ENCODE measurements around the gene CORIN. TPM values are rescaled to one million over a fixed set of nuclear protein-coding genes. Genes with fewer than 3 reads are reported as not detected.

The CORIN gene
- total and polyA plus RNA-seq, 2 of the 13 experiments (the other 11 are each of a cell fraction or from before 2014, with no cell fraction given), result 0.84 to 1.2 TPM

DNA sequence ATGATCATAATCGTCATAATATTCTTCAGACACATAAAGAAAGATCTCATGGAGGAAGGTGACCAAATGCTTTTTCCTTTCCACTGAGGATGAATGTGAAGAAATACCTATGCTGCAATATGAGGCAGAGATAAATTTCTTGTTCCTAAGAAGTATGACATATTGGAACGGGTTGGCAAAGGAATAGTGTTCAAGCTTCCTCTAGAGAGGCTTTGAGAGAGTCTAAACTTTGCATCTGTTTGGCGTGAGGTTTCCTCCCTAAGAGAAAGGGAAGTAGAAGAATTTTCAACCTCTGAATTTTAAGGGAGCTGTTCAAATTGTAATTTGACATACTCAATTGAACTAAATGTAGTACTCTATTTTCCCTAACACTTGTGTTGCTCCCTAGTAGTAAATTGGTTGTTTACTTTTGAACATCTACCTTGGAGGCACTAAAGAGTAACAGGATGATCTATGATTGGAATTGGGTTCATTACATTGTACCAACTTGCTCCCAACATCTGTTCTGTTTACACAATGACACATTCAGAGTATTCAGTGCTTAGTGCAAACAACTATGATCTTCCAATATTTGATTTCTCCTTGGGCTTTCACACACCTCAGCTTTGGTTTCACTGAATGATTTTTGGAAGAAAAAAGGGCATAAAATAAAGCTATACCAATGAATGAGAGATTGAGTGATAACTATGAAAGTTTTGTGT, 122.0 kb downstream of the CORIN start (continued):
- no peak for TF ChIP-seq SRF (IDR thresholded peaks at IDR 0.05; ENCODE audit: low read depth, low read length)
- TF ChIP-seq NBN (conservative IDR thresholded peaks at IDR 0.05), result no peak
- TF ChIP-seq LCORL (IDR thresholded peaks at IDR 0.05), result no peak
- peak; percentile 38; the same call in 1 of the 2 replicates for TF ChIP-seq LCORL (CRISPR knock-in tag; IDR thresholded peaks at IDR 0.05)
- peak; percentile 38; the same call in 1 of the 2 replicates for TF ChIP-seq NR2F6 (IDR thresholded peaks at IDR 0.05)
- TF ChIP-seq NR2F6 (CRISPR knock-in tag; IDR thresholded peaks at IDR 0.05), result no peak
- TF ChIP-seq, protein P1, sequence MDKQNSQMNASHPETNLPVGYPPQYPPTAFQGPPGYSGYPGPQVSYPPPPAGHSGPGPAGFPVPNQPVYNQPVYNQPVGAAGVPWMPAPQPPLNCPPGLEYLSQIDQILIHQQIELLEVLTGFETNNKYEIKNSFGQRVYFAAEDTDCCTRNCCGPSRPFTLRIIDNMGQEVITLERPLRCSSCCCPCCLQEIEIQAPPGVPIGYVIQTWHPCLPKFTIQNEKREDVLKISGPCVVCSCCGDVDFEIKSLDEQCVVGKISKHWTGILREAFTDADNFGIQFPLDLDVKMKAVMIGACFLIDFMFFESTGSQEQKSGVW (CRISPR knock-in tag; IDR thresholded peaks at IDR 0.05; ENCODE audit: borderline replicate concordance), result no peak
- TF ChIP-seq HHEX (CRISPR knock-in tag; IDR thresholded peaks at IDR 0.05), result peak; percentile 92
- TF ChIP-seq, protein P2, sequence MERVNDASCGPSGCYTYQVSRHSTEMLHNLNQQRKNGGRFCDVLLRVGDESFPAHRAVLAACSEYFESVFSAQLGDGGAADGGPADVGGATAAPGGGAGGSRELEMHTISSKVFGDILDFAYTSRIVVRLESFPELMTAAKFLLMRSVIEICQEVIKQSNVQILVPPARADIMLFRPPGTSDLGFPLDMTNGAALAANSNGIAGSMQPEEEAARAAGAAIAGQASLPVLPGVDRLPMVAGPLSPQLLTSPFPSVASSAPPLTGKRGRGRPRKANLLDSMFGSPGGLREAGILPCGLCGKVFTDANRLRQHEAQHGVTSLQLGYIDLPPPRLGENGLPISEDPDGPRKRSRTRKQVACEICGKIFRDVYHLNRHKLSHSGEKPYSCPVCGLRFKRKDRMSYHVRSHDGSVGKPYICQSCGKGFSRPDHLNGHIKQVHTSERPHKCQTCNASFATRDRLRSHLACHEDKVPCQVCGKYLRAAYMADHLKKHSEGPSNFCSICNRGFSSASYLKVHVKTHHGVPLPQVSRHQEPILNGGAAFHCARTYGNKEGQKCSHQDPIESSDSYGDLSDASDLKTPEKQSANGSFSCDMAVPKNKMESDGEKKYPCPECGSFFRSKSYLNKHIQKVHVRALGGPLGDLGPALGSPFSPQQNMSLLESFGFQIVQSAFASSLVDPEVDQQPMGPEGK (CRISPR knock-in tag; IDR thresholded peaks at IDR 0.05), result no peak
- no peak for TF ChIP-seq GTF3A (CRISPR knock-in tag; conservative IDR thresholded peaks at IDR 0.05)
- no peak for TF ChIP-seq SOX6 (IDR thresholded peaks at IDR 0.05)
- 0 out of 2 replicates have a peak, but pooled peaks have one; percentile 28 for TF ChIP-seq SOX6 (CRISPR knock-in tag; IDR thresholded peaks at IDR 0.05)
- peak; percentile 38; the same call in 1 of the 2 replicates for TF ChIP-seq ISL2 (CRISPR knock-in tag; IDR thresholded peaks at IDR 0.05)
- no peak for TF ChIP-seq ZNF878 (CRISPR knock-in tag; IDR thresholded peaks at IDR 0.05)
- TF ChIP-seq, protein P3, sequence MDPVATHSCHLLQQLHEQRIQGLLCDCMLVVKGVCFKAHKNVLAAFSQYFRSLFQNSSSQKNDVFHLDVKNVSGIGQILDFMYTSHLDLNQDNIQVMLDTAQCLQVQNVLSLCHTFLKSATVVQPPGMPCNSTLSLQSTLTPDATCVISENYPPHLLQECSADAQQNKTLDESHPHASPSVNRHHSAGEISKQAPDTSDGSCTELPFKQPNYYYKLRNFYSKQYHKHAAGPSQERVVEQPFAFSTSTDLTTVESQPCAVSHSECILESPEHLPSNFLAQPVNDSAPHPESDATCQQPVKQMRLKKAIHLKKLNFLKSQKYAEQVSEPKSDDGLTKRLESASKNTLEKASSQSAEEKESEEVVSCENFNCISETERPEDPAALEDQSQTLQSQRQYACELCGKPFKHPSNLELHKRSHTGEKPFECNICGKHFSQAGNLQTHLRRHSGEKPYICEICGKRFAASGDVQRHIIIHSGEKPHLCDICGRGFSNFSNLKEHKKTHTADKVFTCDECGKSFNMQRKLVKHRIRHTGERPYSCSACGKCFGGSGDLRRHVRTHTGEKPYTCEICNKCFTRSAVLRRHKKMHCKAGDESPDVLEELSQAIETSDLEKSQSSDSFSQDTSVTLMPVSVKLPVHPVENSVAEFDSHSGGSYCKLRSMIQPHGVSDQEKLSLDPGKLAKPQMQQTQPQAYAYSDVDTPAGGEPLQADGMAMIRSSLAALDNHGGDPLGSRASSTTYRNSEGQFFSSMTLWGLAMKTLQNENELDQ (CRISPR knock-in tag; IDR thresholded peaks at IDR 0.05; ENCODE audit: borderline replicate concordance), result no peak
- TF ChIP-seq, protein P4, sequence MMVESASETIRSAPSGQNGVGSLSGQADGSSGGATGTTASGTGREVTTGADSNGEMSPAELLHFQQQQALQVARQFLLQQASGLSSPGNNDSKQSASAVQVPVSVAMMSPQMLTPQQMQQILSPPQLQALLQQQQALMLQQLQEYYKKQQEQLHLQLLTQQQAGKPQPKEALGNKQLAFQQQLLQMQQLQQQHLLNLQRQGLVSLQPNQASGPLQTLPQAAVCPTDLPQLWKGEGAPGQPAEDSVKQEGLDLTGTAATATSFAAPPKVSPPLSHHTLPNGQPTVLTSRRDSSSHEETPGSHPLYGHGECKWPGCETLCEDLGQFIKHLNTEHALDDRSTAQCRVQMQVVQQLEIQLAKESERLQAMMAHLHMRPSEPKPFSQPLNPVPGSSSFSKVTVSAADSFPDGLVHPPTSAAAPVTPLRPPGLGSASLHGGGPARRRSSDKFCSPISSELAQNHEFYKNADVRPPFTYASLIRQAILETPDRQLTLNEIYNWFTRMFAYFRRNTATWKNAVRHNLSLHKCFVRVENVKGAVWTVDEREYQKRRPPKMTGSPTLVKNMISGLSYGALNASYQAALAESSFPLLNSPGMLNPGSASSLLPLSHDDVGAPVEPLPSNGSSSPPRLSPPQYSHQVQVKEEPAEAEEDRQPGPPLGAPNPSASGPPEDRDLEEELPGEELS (CRISPR knock-in tag; IDR thresholded peaks at IDR 0.05), result peak; percentile 59
- TF ChIP-seq ZNF670 (CRISPR knock-in tag; IDR thresholded peaks at IDR 0.05; ENCODE audit: borderline replicate concordance), result 0 out of 2 replicates have a peak, but pooled peaks have one; percentile 42
- TF ChIP-seq SKI (IDR thresholded peaks at IDR 0.05; ENCODE audit: partially characterized antibody), result no peak
- peak; percentile 67 for TF ChIP-seq HMG20A (CRISPR knock-in tag; IDR thresholded peaks at IDR 0.05; ENCODE audit: borderline replicate concordance)
- TF ChIP-seq FOSL1 (CRISPR knock-in tag; IDR thresholded peaks at IDR 0.05; ENCODE audit: borderline replicate concordance), result peak; percentile 64; the same call in 1 of the 2 replicates
- TF ChIP-seq, protein P5, sequence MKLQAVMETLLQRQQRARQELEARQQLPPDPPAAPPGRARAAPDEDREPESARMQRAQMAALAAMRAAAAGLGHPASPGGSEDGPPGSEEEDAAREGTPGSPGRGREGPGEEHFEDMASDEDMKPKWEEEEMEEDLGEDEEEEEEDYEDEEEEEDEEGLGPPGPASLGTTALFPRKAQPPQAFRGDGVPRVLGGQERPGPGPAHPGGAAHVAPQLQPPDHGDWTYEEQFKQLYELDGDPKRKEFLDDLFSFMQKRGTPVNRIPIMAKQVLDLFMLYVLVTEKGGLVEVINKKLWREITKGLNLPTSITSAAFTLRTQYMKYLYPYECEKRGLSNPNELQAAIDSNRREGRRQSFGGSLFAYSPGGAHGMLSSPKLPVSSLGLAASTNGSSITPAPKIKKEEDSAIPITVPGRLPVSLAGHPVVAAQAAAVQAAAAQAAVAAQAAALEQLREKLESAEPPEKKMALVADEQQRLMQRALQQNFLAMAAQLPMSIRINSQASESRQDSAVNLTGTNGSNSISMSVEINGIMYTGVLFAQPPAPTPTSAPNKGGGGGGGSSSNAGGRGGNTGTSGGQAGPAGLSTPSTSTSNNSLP (IDR thresholded peaks at IDR 0.05; ENCODE audit: low read depth, low read length), result peak; percentile 96
- TF ChIP-seq ZNF766 (CRISPR knock-in tag; IDR thresholded peaks at IDR 0.05; ENCODE audit: borderline replicate concordance), result no peak
- TF ChIP-seq ZNF326 (CRISPR knock-in tag; IDR thresholded peaks at IDR 0.05; ENCODE audit: borderline replicate concordance), result no peak

Measured in HepG2 (cell line).